HL-60/S4 treated with phorbol 12-myristate 13-acetate at 8.2 ng/mL for 4 days and 3 days (cell line): Measurements from ENCODE around the gene SLC30A3.
"Not testable (repeated sequence)": the region's sequence is repeated elsewhere in the genome, so short reads cannot be mapped to it uniquely, and the experiment has no call there.

Source experiments
- in situ Hi-C: fragments of 300-500 bp; cut with MboI; formaldehyde crosslinking; loops from 2 replicates; pipeline ENCODE4 v1.15.0; 2022; ENCODE audit warnings: low sequenced_read_pairs

SLC30A3 gene

DNA sequence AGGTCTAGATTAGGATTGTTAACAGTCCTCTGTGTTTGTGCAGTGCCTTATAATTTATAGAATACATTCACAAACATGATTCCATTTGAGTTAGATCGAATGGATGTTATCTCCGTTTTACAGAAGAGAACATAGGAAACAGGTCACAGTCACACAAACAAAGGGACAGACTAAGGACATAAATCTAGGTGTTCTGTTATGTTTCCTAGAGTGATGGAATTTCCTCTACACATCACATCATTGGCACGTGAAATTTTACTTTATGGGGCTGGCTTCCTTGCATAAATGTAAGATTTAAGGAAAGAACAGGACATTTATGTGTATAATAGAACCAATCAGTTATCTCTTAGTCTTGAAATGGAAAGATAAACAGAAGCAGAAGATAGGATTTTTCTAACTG is 25.8 kb upstream of the SLC30A3 start:
- in situ Hi-C loops = loop anchor here (25.0 kb wide), 1 partner anchor 176 kb away; the partner anchor contains the start of genes ABHD1 and CGREF1

DNA sequence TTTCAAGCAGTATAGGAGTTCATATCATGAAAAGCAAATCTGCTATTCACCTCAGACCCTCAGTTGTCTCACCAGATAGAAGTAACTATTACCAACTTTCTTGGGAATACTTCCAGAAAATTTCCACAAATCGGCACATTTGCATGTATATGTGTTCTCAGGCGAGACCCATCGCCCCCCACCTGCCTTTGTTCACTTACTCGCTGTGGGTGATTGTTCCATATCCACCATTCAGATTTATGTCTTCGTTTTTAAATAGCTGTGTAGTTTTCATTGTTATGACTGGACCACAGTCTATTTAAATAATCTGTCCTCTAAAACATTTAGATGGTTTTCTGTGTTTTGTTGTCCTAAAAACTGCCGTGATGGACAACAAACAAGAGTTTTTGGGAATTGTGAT is 22.6 kb upstream of the SLC30A3 start:
- in situ Hi-C loops = loop anchor here (25.0 kb wide), 1 partner anchor 173 kb away; the partner anchor contains the start of genes ABHD1 and CGREF1

DNA sequence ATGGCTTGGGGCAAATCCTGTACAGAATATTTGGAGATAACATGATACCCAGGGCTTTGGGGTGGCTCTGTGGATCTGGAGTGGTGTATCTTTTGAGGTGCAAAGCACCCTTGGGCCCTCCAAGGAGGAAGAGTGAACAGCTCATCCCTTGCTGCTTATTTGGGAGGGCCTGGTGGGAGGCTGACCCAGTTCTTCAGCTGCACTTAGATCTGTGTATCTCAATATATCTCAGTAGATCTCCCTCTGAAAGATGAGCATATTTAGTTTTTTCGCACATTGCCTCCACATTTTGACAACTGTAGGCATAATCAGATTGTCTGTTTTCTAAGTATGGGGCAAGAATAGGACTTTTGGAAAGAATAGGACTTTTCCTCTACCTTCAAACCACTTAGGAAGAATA is 22.1 kb upstream of the SLC30A3 start:
- in situ Hi-C loops = loop anchor here (25.0 kb wide), 1 partner anchor 173 kb away; the partner anchor contains the start of genes ABHD1 and CGREF1

DNA sequence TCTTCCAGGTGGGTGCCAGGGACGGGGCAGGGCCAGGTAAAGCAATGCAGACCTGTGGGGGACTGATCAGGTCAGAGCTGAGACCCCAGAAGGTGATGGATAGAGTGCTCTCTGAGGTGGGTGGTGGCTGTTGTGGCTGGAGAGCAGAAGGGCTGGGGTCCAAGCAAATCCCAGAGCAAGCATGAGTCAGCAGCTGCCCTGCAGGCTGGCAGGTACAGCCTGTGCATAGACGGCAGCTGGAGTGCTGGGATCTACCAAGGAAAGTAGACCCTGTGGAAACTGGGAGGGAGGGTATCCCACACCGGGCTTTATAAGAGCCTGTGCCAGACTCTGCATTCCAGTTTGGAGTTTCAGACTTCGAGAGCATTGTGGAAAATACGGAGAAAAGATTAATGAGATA is 20.0 kb upstream of the SLC30A3 start:
- in situ Hi-C loops = loop anchor here (25.0 kb wide), 1 partner anchor 171 kb away; the partner anchor contains the start of genes ABHD1 and CGREF1

DNA sequence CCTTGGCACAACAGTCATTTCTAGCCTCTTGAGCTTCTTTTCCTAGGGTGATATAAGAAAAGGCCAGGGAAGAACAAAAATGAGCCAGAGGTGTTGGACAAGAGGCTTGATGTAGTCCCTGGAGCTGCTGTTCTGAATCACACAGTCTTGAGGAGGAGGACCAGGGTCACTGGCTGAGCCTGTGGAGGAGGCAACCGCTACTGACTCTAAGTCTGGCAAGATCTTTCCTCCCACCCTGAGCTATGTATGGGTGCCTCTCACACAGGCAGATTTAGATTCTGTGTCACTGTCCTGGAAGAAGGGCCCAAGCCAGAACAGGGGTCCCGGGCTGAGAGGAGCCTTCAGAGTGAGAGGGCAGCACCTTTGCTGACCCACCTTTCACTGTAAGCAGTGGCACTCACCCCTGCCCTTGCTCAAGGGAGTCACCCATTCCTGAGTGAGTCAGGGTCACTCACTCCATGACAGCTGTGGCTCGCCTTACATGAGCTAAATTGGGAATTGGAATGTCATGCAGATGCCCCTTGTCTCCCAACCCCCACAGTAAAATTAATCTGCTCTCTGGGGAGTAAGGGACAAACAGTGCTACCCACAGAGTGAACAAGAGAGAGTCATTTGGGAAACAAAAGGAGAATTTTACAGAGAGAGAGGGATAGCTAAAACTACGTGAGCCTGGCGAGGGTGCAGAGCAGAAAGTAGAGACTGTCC is 19.2 kb upstream of the SLC30A3 start, which contains the start of gene TRIM54:
Gene TRIM54 (plus strand): TSS at position 575 of the 705 bp plus-strand sequence. CDS start 303 bp downstream, outside the sequence.
- in situ Hi-C loops = loop anchor here (25.0 kb wide), 1 partner anchor 170 kb away; the partner anchor contains the start of genes ABHD1 and CGREF1

DNA sequence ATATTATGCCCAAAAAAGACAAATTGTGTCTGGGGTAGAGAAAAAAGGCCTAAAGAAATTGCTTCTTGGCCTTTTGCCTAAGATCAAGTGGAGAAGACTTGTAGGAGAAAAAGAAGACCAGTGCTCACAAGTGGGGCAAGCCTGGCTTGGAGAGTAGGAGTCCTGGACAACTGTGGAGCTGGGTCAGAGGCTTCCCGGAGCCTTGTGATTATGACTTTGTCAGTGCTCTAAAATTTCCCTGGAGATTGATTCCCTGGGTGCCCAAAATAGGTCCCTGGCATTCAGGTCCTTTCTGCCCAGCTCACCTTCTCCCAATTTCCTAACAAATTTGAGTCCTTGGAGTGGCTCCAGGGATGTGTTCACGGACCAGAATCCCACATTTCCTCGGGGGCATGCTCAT is 18.6 kb upstream of the SLC30A3 start:
- in situ Hi-C loops = loop anchor here (25.0 kb wide), 1 partner anchor 169 kb away; the partner anchor contains the start of genes ABHD1 and CGREF1

DNA sequence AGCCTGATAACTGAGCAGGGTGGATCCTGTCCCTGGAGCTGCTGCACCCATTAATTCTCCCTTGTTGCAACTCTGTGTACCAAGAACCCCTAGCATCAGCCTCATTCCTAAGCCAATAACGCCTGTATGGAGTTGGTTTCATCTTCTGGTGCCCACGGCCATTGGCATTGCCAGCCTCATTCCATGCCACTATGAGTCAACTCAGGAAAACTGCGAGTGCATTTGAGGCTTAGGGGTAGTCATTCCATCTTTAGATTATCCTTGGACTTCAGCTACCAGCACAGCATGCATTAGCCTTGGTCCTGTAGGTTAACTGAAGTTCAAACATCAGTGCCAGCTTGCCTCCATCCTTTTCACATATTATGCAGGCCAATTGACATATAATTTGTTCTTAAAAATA is 18.0 kb upstream of the SLC30A3 start:
- in situ Hi-C loops = loop anchor here (25.0 kb wide), 1 partner anchor 169 kb away; the partner anchor contains the start of genes ABHD1 and CGREF1

DNA sequence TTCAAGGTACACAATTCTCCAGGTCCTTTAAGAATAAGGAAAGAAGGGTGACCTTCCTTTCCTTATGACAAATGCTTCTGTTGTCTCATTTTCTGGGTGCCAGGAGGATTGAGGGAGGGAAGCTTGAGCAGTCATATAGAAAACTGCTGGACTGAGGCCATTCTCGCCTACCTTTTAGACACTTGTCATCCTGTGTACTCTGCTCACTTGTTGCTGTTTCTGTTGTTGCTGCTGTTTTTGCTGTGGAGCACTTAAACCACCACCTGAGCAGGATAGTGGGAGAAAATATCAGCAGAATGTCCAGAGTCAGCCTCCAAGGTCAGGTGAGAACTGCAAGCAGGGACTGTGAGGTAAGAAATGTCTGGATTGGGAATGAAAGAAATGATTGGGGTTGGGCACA is 15.2 kb upstream of the SLC30A3 start:
- in situ Hi-C loops = loop anchor here (25.0 kb wide), 1 partner anchor 166 kb away; the partner anchor contains the start of genes ABHD1 and CGREF1

DNA sequence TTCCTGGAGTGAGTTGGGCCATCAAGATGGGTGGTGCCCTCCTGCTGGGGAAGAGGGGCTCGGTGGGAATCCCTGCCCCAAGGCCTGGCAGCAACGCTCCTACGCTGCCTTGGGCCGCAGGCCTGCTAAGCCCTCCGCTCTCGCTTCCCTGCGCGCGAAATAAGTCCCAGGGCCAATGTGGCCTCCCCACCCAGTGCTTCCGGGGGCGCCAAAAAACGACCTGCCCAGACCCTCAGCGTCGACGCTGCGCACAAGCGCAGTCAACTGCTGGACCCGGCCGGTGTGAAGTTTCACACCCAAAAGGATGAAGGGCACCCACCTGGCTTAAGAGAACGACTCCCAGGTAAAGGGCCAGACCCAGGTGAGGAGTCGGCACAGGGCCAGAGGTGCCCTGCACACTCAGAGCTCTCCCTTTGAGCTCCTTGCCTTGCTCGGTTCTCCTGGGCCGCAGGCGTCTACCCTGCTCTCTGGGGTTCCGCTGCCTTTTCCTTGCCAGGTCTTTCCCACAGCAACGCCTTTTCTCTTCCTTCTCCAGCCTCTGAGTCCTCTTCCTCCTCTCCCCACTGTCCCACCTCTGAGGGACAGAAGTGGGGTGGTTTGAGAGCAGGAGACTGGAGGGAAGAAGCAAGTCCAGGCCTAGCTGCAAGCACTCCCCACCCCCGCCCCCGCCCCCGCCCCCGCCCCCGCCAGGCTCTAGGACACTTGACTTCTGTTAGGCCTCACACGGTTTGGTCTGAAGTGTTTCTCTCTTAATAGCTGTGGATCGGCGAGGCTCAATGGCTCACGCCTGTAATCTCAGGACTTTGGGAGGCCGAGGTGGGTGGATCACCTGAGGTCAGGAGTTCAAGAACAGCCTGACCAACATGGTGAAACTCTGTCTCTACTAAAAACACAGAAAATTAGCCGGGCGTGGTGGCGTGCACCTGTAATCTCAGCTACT is 12.6 kb upstream of the SLC30A3 start, which contains the start of gene DNAJC5G:
Gene DNAJC5G (plus strand): TSS at position 223 of the 940 bp plus-strand sequence. CDS start 1,296 bp downstream, outside the sequence.
- in situ Hi-C loops = loop anchor here (25.0 kb wide), 1 partner anchor 163 kb away; the partner anchor contains the start of genes ABHD1 and CGREF1

DNA sequence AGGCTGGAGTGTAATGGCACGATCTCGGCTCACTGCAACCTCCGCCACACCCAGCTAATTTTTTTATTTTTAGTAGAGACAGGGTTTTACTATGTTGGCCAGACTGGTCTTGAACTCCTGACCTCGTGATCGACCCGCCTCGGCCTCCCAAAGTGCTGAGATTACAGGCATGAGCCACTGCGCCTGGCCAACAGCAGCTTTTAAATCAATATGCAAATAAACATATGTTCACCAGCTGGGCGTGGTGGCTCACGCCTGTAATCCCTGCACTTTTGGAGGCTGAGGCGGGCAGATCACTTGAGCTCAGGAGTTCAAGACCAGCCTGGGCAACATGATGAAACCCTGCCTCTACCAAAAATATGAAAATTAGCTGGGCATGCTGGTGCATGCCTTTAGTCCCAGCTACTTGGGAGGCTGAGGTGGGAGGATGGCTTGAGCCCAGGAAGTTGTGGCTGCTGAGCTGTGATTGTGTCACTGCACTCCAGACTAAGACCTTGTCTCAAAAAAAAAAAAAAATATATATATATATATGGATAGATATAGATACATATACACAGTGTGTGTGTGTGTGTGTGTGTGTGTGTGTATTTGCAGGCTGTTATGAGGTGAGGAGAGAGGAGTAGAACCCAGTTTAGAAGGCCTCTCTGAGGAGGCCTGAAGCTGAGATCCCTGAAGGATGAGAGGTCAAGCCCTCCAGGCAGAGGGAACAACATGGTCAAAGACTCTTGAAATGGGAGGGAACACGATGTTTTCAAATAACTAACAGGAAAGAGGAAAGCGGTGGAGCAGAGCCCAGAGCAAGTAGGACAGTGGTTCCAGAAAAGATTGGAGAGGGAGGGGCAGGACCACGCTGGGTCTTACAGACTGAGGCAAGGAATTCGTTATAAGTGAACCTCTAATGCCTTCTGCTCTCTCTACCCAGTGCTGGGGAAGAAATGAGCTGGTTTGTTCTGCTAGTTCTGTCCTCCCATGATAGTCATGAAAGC is 10.0 kb upstream of the SLC30A3 start:
- in situ Hi-C loops = not testable (repeated sequence)

DNA sequence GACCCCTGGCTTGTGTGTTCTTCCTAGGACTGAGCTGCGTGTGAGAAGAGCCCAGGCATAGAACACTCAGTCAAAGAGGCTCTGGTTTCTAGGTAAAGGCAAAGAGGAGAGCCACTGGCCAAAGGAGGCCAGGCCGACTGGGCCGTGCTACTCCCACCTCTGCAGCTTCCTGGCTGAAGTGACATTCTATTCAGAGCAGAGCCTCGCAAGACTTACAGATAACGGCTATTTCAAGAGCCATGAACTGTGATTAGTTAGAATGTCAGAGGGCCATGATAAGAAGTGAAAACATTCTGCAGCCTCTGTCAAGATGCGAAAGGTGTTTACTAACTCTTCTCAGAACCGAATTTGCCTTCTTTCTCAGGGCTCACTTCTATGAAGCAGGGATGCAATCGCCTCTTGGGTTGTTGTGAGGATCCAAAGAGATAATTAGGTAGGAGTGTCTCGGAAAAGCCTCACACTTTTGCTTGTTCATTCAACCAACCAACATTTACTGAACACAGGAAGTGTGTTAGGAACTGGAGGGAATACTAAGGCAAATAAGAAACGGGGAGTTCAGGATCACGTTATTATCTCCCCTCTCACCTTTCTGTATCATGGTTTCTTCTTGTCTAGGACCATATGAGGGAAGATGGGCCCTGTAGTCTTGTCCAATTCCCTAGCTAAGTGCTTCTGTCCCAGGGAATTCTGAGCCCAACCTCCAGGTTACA is 8.9 kb upstream of the SLC30A3 start:
- in situ Hi-C loops = no loop called here

DNA sequence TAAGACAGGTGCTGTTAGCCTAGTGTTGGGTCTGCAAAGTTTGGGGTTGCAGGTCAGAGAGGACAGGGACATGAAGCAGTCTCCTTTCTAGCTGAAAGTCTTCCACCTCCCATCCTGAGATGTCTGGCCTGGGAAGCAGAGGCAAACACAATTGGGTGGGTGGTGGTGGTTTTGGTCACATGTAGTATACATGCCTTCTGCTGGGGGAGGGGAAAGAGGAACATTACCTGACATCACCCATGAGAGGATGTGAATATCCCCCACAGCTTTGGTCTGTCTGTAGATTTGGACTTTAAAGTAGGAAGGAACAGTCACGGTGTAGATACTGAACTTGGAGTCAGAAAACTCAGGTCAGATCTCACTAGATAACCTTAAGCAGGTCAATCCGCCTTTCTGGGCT is 7.8 kb upstream of the SLC30A3 start:
- in situ Hi-C loops = no loop called here

DNA sequence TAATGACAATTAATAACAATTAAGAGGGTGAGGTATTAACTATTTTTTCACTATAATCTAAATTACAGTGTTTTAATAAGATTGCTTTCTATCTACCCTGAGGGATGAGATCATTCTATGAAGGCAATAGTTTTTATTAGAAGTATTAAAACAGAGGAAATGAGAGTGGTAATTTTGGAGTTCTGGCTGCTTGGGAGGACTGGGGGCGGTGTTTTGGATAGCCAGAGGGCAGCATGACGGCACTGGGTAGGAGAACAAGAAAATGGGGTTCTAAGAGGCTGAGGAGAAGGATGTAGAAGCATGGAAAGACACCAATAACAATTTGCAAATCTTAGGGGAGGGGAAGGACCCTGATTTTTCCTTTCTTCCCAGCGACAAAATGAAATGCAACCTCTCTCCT is 7.3 kb upstream of the SLC30A3 start:
- in situ Hi-C loops = no loop called here

DNA sequence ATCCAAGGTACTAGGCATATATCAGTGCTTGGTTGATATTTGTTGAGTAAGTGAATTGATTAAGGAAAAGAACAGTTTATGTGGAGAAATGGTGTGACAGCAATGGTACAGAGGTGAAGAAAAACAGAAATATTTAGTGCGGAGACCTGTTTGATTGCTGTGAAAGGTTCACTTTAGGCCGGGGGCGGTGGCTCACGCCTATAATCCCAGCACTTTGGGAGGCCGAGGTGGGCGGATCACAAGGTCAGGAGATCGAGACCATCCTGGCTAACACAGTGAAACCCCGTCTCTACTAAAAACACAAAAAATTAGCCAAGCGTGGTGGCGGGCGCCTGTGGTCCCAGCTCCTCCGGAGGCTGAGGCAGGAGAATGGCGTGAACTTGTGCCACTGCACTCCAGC is 5.4 kb upstream of the SLC30A3 start:
- in situ Hi-C loops = not testable (repeated sequence)

DNA sequence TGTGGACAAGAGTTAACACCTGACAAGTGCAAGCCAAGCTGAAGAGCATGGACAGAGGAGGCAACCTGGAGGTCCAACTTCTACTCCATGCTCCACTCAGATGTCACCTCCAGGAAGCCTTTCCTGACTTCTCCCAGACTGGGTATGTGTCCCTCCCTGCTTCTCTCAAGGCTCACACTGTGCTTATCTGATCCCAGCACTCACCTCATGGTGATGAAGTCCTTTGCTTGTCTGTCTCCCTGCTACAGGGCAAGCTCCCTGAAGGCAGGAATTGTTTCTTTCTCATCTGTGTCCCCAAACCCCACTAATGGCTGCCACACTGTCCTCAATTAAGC is 2.7 kb upstream of the SLC30A3 start:
- in situ Hi-C loops = no loop called here

DNA sequence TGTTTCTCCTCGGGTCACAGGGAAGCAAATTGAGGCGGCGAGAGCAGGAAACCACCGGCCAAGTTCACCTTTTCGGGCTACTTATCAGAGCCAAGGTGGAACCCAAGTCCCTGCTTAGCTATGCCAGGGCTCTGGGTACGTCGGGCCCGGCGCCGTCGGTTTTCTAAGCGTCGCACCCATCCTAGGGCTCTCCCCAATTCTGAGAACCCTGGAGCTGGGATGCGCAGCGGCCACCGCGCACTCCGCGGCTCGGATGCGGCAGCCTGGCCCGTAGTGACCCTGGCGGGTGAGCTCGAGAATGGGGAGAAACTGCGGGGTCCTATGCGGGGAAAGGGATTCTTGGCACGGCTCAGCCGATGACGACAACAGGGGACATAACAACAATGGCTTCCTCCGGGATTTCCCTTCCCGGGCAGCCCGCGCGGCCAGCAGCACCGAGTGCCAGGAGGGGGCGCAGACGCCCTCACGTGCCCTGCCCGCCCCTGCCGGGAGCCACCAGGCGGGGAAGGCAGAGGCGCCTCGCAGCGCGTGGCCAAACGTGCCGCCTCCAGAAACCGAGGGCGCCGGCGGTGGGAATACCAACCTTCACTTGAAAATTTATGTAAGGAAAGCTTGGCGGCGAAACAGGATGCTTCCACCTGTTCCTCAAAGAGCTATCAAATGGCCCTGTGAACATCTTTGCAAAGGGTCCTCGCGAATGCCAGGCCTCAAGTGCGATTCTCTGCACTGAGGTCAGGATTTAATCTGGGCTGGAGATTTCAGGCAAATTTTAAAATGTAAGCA is 2.1 kb upstream of the SLC30A3 start:
- in situ Hi-C loops = no loop called here

DNA sequence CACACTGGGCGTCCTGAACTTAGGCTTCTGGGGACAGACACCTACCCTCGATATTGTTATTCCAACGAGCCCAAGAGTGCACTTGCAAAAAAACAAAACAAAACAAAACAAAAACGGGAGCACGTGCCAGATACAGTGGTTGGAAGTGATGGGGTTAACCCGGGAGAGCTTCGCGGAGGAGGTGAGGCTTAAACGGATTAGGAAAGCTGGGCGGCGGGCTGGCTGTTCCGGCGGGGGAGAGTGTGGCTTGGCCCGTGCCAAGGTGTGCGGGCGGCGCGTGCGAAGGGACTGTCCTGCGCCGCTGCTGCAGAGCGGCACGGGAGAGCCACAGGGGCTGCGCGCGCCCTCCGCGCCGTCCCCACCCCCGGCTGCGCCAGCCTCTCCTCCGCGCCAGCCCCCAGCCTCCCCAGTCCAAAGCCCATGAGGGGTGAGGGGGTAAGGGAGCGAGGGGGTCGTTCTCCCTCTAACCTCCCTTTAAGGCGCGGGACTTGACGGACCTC is 1.5 kb upstream of the SLC30A3 start:
- in situ Hi-C loops = no loop called here
